ENCODE data around the gene ERMP1.

DNA sequence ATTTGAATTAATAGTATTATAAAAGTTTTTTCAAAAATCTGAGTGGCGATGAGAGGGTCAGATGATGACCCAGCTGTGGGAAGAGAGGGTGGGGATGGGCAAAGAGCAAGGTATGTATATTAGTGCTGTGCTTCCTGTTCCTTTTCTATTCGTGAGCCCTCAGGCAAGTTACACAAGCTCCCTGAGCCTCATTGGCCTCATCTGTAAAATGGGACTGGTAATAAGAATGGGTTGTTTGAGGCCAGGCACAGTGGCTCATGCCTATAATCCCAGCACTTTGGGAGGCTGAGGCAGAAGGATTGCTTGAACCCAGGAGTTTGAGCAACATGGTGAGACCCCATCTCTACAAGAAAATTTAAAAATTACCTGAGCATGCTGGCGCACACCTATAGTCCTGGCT lies 33.8 kb upstream of the ERMP1 start:
- TF ChIP-seq CTCF (IDR thresholded peaks at IDR 0.05; ENCODE audit: control extremely low read depth in 1 of 3, insufficient read depth in 1 of 3, low read depth in 1 of 3, low read length in 3 of 3) (no peak), EGR1 (IDR thresholded peaks at IDR 0.05; ENCODE audit: borderline replicate concordance, low read depth, low read length) (no peak), JUN (IDR thresholded peaks at IDR 0.05; ENCODE audit: low read depth, low read length) (no peak), EP300 (IDR thresholded peaks at IDR 0.05; ENCODE audit: borderline replicate concordance in 1 of 2, low read depth in 2 of 2, low read length in 2 of 2) (no peak), SIRT6 (IDR thresholded peaks at IDR 0.05; ENCODE audit: low read length) (no peak), PHF8 (conservative IDR thresholded peaks at IDR 0.05; ENCODE audit: low read depth, low read length) (no peak), POLR2AphosphoS5 (IDR thresholded peaks at IDR 0.05; ENCODE audit: low read depth, low read length) (no peak), TAF7 (optimal IDR thresholded peaks at IDR 0.05; ENCODE audit: borderline replicate concordance, low read depth, low read length) (no peak)

Measured in H1 (cell line).